GM10847 (cell line): ENCODE data around the gene CFD.

Experiments used
- POLR2A ChIP-seq: IDR thresholded peaks from 2 replicates; pipeline ENCODE4 v1.6.1; 2011; ENCODE audit not compliant: insufficient read length; ENCODE audit errors: extremely low read depth

CFD gene

GRCh38 chr19:858868-859843 lies at the start of gene CFD:
CFD (plus strand) TSS chr19:859664; CDS start chr19:859690, 26 bp downstream.
- no peak for TF ChIP-seq POLR2A

GRCh38 chr19:810077-810855 lies 49.2 kb upstream of the CFD start:
- no peak for TF ChIP-seq POLR2A

- no peak for TF ChIP-seq POLR2A
Observed at GRCh38 chr19:810883-811489, 48.5 kb upstream of the CFD start.

GRCh38 chr19:811506-812048 lies 47.9 kb upstream of the CFD start:
- TF ChIP-seq POLR2A, result no peak

DNA sequence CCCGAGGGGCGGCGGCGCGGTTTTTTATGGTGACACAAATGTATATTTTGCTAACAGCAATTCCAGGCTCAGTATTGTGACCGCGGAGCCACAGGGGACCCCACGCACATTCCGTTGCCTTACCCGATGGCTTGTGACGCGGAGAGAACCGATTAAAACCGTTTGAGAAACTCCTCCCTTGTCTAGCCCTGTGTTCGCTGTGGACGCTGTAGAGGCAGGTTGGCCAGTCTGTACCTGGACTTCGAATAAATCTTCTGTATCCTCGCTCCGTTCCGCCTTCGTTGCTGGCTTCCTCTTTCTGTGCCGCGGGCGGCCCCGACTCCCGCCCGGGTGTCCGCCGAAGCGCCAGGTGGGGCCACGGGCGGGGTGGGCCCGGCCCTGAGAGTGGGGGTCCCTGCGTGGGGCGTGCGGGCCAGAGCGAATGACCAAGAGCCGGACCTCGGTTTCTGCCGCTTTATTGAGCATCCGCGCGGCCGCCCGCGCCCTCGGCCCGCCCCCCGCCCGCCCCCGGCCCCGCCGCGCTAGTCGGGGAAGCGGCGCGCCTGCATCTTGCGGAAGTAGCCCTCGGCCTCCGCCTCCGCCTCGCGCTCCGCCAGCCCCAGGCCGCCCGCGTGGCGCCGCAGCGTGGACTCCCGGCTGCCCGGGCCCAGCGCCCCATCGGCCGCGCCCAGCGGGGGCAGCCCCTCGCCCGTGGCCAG lies 47.3 kb upstream of the CFD start:
- TF ChIP-seq POLR2A, result no peak

DNA sequence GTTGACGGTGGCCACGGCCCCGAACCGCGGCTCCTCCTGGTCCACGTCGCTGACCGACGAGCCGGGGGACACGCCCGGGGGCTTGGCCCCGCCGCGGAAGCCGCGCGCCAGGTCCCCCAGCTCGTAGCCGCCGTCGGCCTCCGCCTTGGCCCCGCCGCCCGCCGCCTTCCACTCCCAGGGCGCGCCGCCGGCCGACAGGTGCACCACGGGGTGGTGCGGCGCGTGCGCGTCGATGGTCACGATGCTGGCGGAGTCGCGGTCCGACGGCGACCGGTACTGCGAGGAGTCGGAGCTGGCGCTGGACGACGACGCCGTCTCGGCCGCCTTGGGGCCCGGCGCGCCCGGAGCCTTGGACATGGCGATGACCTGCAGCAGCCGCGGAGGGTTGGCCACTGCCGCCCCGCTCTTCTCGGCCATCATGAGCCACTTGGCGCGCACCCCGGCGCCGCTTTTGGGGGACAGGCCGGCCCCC lies 46.7 kb upstream of the CFD start:
- TF ChIP-seq POLR2A, result no peak

DNA sequence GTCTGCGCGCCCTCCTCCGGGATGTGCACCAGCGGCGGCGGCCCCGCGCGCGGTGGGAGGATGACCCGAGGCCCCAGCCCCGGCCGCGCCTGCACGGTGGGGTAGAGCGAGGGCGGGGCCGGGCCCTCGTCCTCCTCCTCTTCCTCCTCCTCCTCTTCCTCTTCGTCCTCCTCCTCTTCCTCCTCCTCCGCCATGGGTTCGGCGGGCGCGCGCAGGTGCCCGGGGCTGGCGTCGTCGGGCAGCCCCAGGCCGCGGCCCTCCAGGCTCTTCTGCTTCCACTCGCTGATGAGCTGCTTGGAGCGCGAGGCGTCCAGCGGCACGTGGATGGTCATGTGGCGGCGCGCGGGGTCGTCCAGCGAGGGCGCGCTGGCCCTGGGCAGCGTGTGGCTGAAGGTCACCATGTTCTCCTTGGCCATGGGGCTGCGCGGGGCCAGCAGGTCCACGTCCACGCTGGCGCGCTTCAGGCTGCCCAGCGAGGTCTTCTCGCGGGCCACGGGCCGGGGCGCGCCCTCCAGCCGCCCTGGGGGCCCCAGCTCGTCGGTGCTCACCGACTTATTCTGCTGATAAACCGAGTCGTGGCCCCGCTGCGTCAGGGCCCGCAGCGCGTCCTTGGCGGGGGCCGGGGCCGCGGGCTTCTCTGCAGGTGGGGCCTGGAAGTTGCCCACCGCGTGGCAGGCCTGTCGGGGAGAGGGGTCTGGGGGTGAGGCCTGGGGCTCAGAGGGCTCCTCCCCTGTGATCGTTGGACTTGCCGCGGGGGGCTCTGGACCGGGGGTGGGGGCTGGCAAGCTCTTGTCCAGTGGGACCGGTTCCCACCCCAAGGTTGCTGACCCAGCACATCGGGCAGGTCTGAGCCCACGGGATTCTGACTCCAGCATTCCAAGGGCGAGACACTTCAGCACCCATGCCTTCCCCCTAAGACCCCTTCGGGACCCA lies 46.0 kb upstream of the CFD start:
- peak; percentile 15 for TF ChIP-seq POLR2A

DNA sequence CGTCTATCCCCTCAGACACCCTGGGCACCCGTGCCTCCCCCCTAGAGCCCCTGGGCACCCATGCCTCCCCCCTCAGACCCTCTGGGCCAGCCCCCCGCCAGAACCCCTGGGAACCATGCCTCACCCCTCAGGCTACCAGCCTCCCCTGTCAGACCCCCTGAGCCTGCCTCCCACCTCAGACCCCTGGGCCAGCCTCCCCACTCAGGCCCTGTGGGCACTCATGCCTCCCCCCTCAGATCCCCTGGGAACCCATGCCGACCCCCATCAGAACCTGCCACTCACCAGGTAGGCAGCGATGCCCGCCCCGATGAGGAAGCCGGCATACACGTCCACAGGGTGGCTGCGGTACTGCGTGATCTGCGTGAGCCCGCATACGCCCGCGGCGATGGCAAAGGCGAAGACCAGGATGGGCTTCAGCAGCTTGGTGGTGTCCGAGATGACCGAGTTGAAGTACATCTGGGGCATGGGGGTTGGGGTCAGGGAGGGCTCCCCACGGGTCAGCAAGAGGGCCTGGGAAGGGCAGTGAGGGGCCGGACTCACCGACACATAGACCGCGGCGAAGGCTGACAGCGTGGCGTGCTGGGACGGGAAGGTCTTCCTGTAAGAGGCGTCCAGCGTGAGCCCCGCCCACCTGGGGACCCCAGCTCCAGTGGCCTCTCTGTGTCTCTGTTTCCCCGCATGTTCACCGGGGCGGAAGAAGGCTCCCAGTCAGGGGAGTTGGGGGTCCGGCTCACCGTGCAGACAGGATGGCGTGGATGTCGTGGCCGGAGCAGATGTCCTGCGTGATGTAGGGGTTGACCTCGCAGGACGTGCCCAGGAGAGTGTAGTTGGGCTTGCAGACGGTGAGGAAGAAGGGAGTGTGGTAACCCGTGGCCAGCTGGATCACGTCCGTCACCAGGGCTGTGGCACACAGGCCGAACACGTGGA lies 45.0 kb upstream of the CFD start:
- TF ChIP-seq POLR2A, result no peak

- TF ChIP-seq POLR2A, result no peak
Observed at GRCh38 chr19:815079-815774, 44.2 kb upstream of the CFD start.

GRCh38 chr19:815775-816499 lies 43.5 kb upstream of the CFD start:
- TF ChIP-seq POLR2A, result no peak

- no peak for TF ChIP-seq POLR2A
Observed at GRCh38 chr19:816500-816857, 43.0 kb upstream of the CFD start.
